NCI-H69 (cell line): ENCODE results near the gene COMMD4.
"Not testable (repeated sequence)": the region's sequence is repeated elsewhere in the genome, so short reads cannot be mapped to it uniquely, and the experiment has no call there.

ENCODE experiments used
- DNase-seq: peaks from one replicate; lab custom pipeline; 2025; lab: John Stamatoyannopoulos, UW

COMMD4 gene

GRCh38 chr15:75332093-75332492, 3.8 kb upstream of the COMMD4 start:
- not testable (repeated sequence) for DNase-seq

- DNase-seq, result not testable (repeated sequence)
Measured at GRCh38 chr15:75333654-75334419, 2.0 kb upstream of the COMMD4 start.

- no peak for DNase-seq
Measured at GRCh38 chr15:75335313-75335704, 554 bp upstream of the COMMD4 start.

- no peak for DNase-seq
Measured at GRCh38 chr15:75338661-75339240, 2.9 kb downstream of the COMMD4 start.

GRCh38 chr15:75339531-75340240, 3.8 kb downstream of the COMMD4 start:
- no peak for DNase-seq

- DNase-seq, result no peak
Measured at GRCh38 chr15:75342221-75342620, 6.4 kb downstream of the COMMD4 start.

- not testable (repeated sequence) for DNase-seq
Measured at GRCh38 chr15:75343953-75344352, 8.1 kb downstream of the COMMD4 start.

GRCh38 chr15:75346796-75347221, 10.9 kb downstream of the COMMD4 start, which contains the start of gene NEIL1:
Gene NEIL1 (plus strand): TSS chr15:75347039. CDS start chr15:75348906, 1,867 bp downstream.
- DNase-seq, result no peak

GRCh38 chr15:75347222-75348033, 11.6 kb downstream of the COMMD4 start:
- DNase-seq, result peak; percentile 40

- no peak for DNase-seq
Measured at GRCh38 chr15:75348034-75348561, 12.2 kb downstream of the COMMD4 start.

- peak; percentile 35 for DNase-seq
Measured at GRCh38 chr15:75348562-75349350, 12.9 kb downstream of the COMMD4 start.

- DNase-seq, result not testable (repeated sequence)
Measured at GRCh38 chr15:75349351-75349669, 13.4 kb downstream of the COMMD4 start.

GRCh38 chr15:75349851-75350588, 14.2 kb downstream of the COMMD4 start:
- DNase-seq, result no peak

GRCh38 chr15:75350601-75351361, 14.9 kb downstream of the COMMD4 start:
- no peak for DNase-seq

GRCh38 chr15:75352186-75353080, 16.6 kb downstream of the COMMD4 start:
- no peak for DNase-seq

- DNase-seq, result no peak
Measured at GRCh38 chr15:75353604-75354003, 17.7 kb downstream of the COMMD4 start.

- DNase-seq, result no peak
Measured at GRCh38 chr15:75354454-75354853, 18.6 kb downstream of the COMMD4 start.

GRCh38 chr15:75355369-75355768, 19.5 kb downstream of the COMMD4 start:
- DNase-seq, result no peak

- no peak for DNase-seq
Measured at GRCh38 chr15:75356006-75356405, 20.1 kb downstream of the COMMD4 start.
